ENCODE results near the gene ERN2.

The ERN2 gene

GRCh38 chr16:23734176-23734893 lies 21.3 kb upstream of the ERN2 start:
- no peak overlapping the region for H3K4me3 ChIP-seq (ENCODE audit: low read length)
- no peaks in the 10 kb centered on the region for H4K20me1 ChIP-seq (ENCODE audit: insufficient read depth, low read length)
- H3K9me3 ChIP-seq (ENCODE audit: insufficient read depth, low read length): no peaks in the 10 kb centered on the region
- no peak overlapping the region for H2AFZ ChIP-seq (ENCODE audit: low read depth, low read length)
- no peaks in the 10 kb centered on the region for H3K36me3 ChIP-seq (replicated peaks; ENCODE audit: low read depth, low read length)
- TF ChIP-seq EZH2phosphoT487 (IDR thresholded peaks at IDR 0.05; ENCODE audit: low read depth): no peak
- no peak for TF ChIP-seq CTCF (IDR thresholded peaks at IDR 0.05; ENCODE audit: low read depth, low read length)
- no peaks in the 10 kb centered on the region for H3K79me2 ChIP-seq (ENCODE audit: low read length)
- H3K27ac ChIP-seq (ENCODE audit: low read length): no peak overlapping the region
- H3K4me2 ChIP-seq (ENCODE audit: low read length): no peak overlapping the region
- H3K4me1 ChIP-seq (ENCODE audit: low read length): peaks cover 6% of the 10 kb centered on the region; the same call in 1 of the 2 replicates
- no peak overlapping the region for H3K9ac ChIP-seq (ENCODE audit: low read length)
- H3K27me3 ChIP-seq (ENCODE audit: low read depth, low read length): peaks cover 10% of the 10 kb centered on the region

GRCh38 chr16:23729503-23730424 lies 16.7 kb upstream of the ERN2 start:
- H3K4me1 ChIP-seq (ENCODE audit: low read length): no peaks in the 10 kb centered on the region
- H3K9me3 ChIP-seq (ENCODE audit: insufficient read depth, low read length): no peaks in the 10 kb centered on the region
- no peaks in the 10 kb centered on the region for H3K36me3 ChIP-seq (replicated peaks; ENCODE audit: low read depth, low read length)
- H4K20me1 ChIP-seq (ENCODE audit: insufficient read depth, low read length): no peaks in the 10 kb centered on the region
- H3K9ac ChIP-seq (ENCODE audit: low read length): no peak overlapping the region
- H3K27me3 ChIP-seq (ENCODE audit: low read depth, low read length): peaks cover 3% of the 10 kb centered on the region; the same call in 1 of the 2 replicates
- no peak overlapping the region for H2AFZ ChIP-seq (ENCODE audit: low read depth, low read length)
- no peak overlapping the region for H3K27ac ChIP-seq (ENCODE audit: low read length)
- H3K79me2 ChIP-seq (ENCODE audit: low read length): no peaks in the 10 kb centered on the region
- H3K4me3 ChIP-seq (ENCODE audit: low read length): no peak overlapping the region
- no peak overlapping the region for H3K4me2 ChIP-seq (ENCODE audit: low read length)
- no peak for TF ChIP-seq CTCF (IDR thresholded peaks at IDR 0.05; ENCODE audit: low read depth, low read length)
- no peak for TF ChIP-seq EZH2phosphoT487 (IDR thresholded peaks at IDR 0.05; ENCODE audit: low read depth)

GRCh38 chr16:23728112-23728477 lies 15.1 kb upstream of the ERN2 start:
- no peaks in the 10 kb centered on the region for H3K4me1 ChIP-seq (ENCODE audit: low read length)
- H3K79me2 ChIP-seq (ENCODE audit: low read length): no peaks in the 10 kb centered on the region
- no peak for TF ChIP-seq EZH2phosphoT487 (IDR thresholded peaks at IDR 0.05; ENCODE audit: low read depth)
- TF ChIP-seq CTCF (IDR thresholded peaks at IDR 0.05; ENCODE audit: low read depth, low read length): no peak
- no peaks in the 10 kb centered on the region for H3K36me3 ChIP-seq (replicated peaks; ENCODE audit: low read depth, low read length)
- no peaks in the 10 kb centered on the region for H3K9me3 ChIP-seq (ENCODE audit: insufficient read depth, low read length)
- H4K20me1 ChIP-seq (ENCODE audit: insufficient read depth, low read length): no peaks in the 10 kb centered on the region
- H3K4me3 ChIP-seq (ENCODE audit: low read length): peak overlapping the region; percentile 71
- 0 out of 2 replicates have a peak, but pooled peaks cover 3% of the 10 kb centered on the region for H3K27me3 ChIP-seq (ENCODE audit: low read depth, low read length)
- H2AFZ ChIP-seq (ENCODE audit: low read depth, low read length): peak overlapping the region; percentile 97; the same call in 1 of the 2 replicates
- no peak overlapping the region for H3K27ac ChIP-seq (ENCODE audit: low read length)
- H3K9ac ChIP-seq (ENCODE audit: low read length): no peak overlapping the region
- peak overlapping the region; percentile 75 for H3K4me2 ChIP-seq (ENCODE audit: low read length)

DNA sequence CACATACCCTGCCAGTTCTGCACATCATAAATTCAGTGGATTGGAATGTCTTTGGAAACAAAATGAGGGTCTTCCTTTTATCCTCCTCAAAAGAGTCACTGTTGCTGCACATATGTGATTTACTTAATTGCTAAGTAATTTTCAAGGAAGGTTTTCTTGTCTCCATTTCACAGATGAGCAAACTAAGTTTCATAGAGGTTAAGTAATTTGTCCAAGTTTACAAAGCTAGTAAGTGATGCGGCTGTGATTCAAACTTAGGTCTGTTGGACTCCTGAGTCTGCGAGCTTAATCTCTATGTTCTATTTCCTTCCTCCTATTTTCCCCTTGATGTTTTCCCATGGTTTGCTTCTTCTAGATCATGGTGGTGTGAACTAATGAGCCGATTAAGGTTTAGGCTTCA lies 13.7 kb upstream of the ERN2 start:
- Histone ChIP-seq H3K27me3 (ENCODE audit: low read depth, low read length) (0 out of 2 replicates have a peak, but pooled peaks cover 2% of the 10 kb centered on the region), H3K27ac (ENCODE audit: low read length) (no peak overlapping the region), H3K4me2 (ENCODE audit: low read length) (no peak overlapping the region), H3K9me3 (ENCODE audit: insufficient read depth, low read length) (no peaks in the 10 kb centered on the region), H3K4me1 (ENCODE audit: low read length) (no peaks in the 10 kb centered on the region), H3K4me3 (ENCODE audit: low read length) (no peak overlapping the region), H3K9ac (ENCODE audit: low read length) (no peak overlapping the region), H4K20me1 (ENCODE audit: insufficient read depth, low read length) (no peaks in the 10 kb centered on the region), H2AFZ (ENCODE audit: low read depth, low read length) (no peak overlapping the region), H3K36me3 (replicated peaks; ENCODE audit: low read depth, low read length) (no peaks in the 10 kb centered on the region), H3K79me2 (ENCODE audit: low read length) (no peaks in the 10 kb centered on the region)
- TF ChIP-seq CTCF (IDR thresholded peaks at IDR 0.05; ENCODE audit: low read depth, low read length) (no peak), EZH2phosphoT487 (IDR thresholded peaks at IDR 0.05; ENCODE audit: low read depth) (no peak)
